NB4 (cell line): ENCODE data around the gene OSER1.

ENCODE experiments used
- CTCF ChIP-seq: IDR thresholded peaks from one replicate; pipeline ENCODE4 v1.5.1; 2012; ENCODE audit warnings: low read depth, low read length
- MAX ChIP-seq: IDR thresholded peaks from 2 replicates; pipeline ENCODE4 v1.6.1; 2011; ENCODE audit warnings: low read depth, low read length
- POLR2A ChIP-seq: IDR thresholded peaks from 2 replicates; pipeline ENCODE4 v1.6.1; 2011; ENCODE audit warnings: mild to moderate bottlenecking; ENCODE audit not compliant: insufficient read length; ENCODE audit errors: extremely low read depth

GRCh38 chr20:44151621-44152416 is 58.8 kb downstream of the OSER1 start:
- no peak for TF ChIP-seq CTCF
- no peak for TF ChIP-seq POLR2A
- TF ChIP-seq MAX, result no peak
